Measurements from ENCODE around the gene IGFBPL1.

DNA sequence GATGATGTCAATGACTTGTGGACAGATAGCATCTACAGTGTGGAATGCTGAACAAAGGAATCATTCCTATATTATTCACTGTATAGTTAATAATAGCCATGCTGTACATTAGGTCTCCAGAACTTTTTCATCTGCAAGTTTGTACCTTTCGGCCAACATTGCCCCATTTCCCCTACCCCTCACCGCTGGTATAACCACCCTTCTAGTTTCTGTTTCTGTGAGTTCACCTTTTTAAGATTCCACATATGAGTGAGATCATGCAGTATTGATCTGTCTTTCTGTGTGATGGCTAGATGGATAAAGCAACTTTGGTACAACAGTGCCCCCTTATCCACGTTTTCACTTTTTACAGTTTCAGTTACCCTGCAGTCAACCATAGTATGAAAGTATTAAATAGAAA, 50.6 kb downstream of the IGFBPL1 start:
- no peak for TF ChIP-seq CREB1 (IDR thresholded peaks at IDR 0.05; ENCODE audit: low read depth)
- TF ChIP-seq, protein P1, sequence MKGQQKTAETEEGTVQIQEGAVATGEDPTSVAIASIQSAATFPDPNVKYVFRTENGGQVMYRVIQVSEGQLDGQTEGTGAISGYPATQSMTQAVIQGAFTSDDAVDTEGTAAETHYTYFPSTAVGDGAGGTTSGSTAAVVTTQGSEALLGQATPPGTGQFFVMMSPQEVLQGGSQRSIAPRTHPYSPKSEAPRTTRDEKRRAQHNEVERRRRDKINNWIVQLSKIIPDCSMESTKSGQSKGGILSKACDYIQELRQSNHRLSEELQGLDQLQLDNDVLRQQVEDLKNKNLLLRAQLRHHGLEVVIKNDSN (IDR thresholded peaks at IDR 0.05): no peak
